HepG2 (cell line): ENCODE data around the gene TMEM269. TPM values are rescaled to one million over a fixed set of nuclear protein-coding genes. Genes with fewer than 3 reads are reported as not detected.
A peak's percentile ranks its signal among the peaks of the same experiment; 100 is the strongest.

Source experiments
- SP4 ChIP-seq: sonication (generic); formaldehyde crosslinking; IDR thresholded peaks from 2 replicates; pipeline ENCODE4 v1.8.1; 2023; ENCODE audit warnings: mild to moderate bottlenecking, missing genetic modification reagents
- ZNF550 ChIP-seq: sonication (generic); formaldehyde crosslinking; IDR thresholded peaks from 2 replicates; pipeline ENCODE4 v1.4.0; 2020; ENCODE audit warnings: mild to moderate bottlenecking, missing genetic modification reagents, borderline replicate concordance
- ZNF598 ChIP-seq: sonication (generic); formaldehyde crosslinking; IDR thresholded peaks from 2 replicates; pipeline ENCODE4 v1.5.1; 2020; ENCODE audit warnings: mild to moderate bottlenecking, missing genetic modification reagents, borderline replicate concordance
- polyA plus RNA-seq, 8 experiments: library from polyadenylated mRNA; depleted of rRNA in 3 of 8; stranded (reverse) in 7 of 8; unstranded in 1 of 8; fragments of >200 nt; fragmentation: Illumina TruSeq in 4 of 8; extraction: Trizol in 4 of 8; gene quantifications; 2 replicates each; pipeline versions ENCODE4 v1.2.1 to v1.2.3, GENCODE V29; 2011 to 2016; ENCODE audit warnings: low read depth in 4 of 8, missing spikeins in 1 of 8, mixed read lengths in 1 of 8; ENCODE audit not compliant: insufficient read depth in 1 of 8
- total RNA-seq, 5 experiments: library from RNA; depleted of rRNA; stranded (reverse); fragments of >200 nt; fragmentation: Illumina TruSeq; extraction: Trizol; gene quantifications; 2 replicates each; pipeline ENCODE4 v1.2.3, GENCODE V29; 2016; ENCODE audit warnings: low read depth in 1 of 5
- TF ChIP-seq, protein P1 (sequence below): sonication (generic); formaldehyde crosslinking; IDR thresholded peaks from 2 replicates; pipeline ENCODE4 v1.5.0; 2020; ENCODE audit warnings: mild to moderate bottlenecking, missing genetic modification reagents, borderline replicate concordance
- TF ChIP-seq, protein P2 (sequence below): sonication (generic); formaldehyde crosslinking; conservative IDR thresholded peaks from 2 replicates; pipeline ENCODE4 v1.8.0; 2022; ENCODE audit warnings: missing genetic modification reagents
- TF ChIP-seq, protein P3 (sequence below): sonication (generic); formaldehyde crosslinking; IDR thresholded peaks from 2 replicates; pipeline ENCODE4 v1.5.1; 2020; ENCODE audit warnings: missing genetic modification reagents, mild to moderate bottlenecking, borderline replicate concordance
- TF ChIP-seq, protein P4 (sequence below): sonication (generic); formaldehyde crosslinking; conservative IDR thresholded peaks from 2 replicates; pipeline ENCODE4 v1.4.0; 2020; ENCODE audit warnings: mild to moderate bottlenecking, missing genetic modification reagents, moderate library complexity
- TF ChIP-seq, protein P5 (sequence below): sonication (generic); formaldehyde crosslinking; IDR thresholded peaks from 2 replicates; pipeline ENCODE4 v1.4.0; 2020; ENCODE audit warnings: missing genetic modification reagents

TMEM269 gene
- total and polyA plus RNA-seq, 2 of the 13 experiments (the other 11 are each of a cell fraction or from before 2014, with no cell fraction given) = 0.15 to 0.21 TPM

DNA sequence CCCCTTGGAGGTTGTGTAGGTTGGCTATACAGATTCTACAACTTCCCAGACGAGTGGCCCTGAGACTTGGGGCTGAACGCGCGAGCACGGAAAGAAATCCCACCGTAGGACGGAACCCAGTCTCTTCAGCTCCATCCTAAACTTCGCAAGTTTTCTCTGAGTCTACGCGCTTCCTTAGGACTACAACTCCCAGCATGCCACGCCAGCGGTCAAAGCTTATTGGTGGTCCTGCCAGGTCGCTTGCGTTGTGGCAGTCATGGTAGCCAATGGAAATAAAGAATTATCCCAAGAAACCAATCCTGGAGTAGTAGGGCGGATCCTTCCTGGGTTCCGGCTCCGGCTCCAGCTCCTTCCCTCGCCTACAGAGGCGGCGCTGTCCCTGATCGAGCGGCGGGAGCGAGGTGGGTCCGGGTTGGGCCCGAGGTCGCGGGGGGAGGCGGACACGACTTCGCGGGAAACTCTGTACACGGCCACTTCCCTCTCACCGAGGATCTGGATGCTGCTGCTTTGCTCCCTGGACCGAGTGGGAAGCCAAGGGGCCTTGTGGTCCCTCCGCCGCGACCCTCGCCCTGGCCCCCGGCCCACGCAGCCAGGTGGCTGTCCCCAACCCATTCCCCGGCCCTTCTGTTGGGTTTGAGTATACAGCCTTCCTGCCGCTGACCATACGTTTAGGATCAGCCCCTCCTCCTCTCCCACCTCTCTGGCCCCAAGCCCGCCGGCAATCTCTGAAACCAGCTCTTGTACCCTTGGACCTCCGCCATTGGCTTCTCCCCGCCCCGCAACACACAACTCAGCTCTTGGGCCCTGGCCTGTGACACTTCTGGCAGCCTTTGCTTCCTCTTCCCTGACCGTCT lies 61.7 kb downstream of the TMEM269 start, which contains the start of gene ZNF691 (continued):
- TF ChIP-seq, protein P1, sequence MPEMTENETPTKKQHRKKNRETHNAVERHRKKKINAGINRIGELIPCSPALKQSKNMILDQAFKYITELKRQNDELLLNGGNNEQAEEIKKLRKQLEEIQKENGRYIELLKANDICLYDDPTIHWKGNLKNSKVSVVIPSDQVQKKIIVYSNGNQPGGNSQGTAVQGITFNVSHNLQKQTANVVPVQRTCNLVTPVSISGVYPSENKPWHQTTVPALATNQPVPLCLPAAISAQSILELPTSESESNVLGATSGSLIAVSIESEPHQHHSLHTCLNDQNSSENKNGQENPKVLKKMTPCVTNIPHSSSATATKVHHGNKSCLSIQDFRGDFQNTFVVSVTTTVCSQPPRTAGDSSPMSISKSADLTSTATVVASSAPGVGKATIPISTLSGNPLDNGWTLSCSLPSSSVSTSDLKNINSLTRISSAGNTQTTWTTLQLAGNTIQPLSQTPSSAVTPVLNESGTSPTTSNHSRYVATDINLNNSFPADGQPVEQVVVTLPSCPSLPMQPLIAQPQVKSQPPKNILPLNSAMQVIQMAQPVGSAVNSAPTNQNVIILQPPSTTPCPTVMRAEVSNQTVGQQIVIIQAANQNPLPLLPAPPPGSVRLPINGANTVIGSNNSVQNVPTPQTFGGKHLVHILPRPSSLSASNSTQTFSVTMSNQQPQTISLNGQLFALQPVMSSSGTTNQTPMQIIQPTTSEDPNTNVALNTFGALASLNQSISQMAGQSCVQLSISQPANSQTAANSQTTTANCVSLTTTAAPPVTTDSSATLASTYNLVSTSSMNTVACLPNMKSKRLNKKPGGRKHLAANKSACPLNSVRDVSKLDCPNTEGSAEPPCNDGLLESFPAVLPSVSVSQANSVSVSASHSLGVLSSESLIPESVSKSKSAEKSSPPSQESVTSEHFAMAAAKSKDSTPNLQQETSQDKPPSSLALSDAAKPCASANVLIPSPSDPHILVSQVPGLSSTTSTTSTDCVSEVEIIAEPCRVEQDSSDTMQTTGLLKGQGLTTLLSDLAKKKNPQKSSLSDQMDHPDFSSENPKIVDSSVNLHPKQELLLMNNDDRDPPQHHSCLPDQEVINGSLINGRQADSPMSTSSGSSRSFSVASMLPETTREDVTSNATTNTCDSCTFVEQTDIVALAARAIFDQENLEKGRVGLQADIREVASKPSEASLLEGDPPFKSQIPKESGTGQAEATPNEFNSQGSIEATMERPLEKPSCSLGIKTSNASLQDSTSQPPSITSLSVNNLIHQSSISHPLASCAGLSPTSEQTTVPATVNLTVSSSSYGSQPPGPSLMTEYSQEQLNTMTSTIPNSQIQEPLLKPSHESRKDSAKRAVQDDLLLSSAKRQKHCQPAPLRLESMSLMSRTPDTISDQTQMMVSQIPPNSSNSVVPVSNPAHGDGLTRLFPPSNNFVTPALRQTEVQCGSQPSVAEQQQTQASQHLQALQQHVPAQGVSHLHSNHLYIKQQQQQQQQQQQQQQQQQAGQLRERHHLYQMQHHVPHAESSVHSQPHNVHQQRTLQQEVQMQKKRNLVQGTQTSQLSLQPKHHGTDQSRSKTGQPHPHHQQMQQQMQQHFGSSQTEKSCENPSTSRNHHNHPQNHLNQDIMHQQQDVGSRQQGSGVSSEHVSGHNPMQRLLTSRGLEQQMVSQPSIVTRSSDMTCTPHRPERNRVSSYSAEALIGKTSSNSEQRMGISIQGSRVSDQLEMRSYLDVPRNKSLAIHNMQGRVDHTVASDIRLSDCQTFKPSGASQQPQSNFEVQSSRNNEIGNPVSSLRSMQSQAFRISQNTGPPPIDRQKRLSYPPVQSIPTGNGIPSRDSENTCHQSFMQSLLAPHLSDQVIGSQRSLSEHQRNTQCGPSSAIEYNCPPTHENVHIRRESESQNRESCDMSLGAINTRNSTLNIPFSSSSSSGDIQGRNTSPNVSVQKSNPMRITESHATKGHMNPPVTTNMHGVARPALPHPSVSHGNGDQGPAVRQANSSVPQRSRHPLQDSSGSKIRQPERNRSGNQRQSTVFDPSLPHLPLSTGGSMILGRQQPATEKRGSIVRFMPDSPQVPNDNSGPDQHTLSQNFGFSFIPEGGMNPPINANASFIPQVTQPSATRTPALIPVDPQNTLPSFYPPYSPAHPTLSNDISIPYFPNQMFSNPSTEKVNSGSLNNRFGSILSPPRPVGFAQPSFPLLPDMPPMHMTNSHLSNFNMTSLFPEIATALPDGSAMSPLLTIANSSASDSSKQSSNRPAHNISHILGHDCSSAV = no peak
- TF ChIP-seq, protein P2, sequence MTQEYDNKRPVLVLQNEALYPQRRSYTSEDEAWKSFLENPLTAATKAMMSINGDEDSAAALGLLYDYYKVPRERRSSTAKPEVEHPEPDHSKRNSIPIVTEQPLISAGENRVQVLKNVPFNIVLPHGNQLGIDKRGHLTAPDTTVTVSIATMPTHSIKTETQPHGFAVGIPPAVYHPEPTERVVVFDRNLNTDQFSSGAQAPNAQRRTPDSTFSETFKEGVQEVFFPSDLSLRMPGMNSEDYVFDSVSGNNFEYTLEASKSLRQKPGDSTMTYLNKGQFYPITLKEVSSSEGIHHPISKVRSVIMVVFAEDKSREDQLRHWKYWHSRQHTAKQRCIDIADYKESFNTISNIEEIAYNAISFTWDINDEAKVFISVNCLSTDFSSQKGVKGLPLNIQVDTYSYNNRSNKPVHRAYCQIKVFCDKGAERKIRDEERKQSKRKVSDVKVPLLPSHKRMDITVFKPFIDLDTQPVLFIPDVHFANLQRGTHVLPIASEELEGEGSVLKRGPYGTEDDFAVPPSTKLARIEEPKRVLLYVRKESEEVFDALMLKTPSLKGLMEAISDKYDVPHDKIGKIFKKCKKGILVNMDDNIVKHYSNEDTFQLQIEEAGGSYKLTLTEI (CRISPR knock-in tag) = no peak
- TF ChIP-seq, protein P3, sequence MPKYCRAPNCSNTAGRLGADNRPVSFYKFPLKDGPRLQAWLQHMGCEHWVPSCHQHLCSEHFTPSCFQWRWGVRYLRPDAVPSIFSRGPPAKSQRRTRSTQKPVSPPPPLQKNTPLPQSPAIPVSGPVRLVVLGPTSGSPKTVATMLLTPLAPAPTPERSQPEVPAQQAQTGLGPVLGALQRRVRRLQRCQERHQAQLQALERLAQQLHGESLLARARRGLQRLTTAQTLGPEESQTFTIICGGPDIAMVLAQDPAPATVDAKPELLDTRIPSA = peak; percentile 90; the same call in 1 of the 2 replicates
- TF ChIP-seq, protein P4, sequence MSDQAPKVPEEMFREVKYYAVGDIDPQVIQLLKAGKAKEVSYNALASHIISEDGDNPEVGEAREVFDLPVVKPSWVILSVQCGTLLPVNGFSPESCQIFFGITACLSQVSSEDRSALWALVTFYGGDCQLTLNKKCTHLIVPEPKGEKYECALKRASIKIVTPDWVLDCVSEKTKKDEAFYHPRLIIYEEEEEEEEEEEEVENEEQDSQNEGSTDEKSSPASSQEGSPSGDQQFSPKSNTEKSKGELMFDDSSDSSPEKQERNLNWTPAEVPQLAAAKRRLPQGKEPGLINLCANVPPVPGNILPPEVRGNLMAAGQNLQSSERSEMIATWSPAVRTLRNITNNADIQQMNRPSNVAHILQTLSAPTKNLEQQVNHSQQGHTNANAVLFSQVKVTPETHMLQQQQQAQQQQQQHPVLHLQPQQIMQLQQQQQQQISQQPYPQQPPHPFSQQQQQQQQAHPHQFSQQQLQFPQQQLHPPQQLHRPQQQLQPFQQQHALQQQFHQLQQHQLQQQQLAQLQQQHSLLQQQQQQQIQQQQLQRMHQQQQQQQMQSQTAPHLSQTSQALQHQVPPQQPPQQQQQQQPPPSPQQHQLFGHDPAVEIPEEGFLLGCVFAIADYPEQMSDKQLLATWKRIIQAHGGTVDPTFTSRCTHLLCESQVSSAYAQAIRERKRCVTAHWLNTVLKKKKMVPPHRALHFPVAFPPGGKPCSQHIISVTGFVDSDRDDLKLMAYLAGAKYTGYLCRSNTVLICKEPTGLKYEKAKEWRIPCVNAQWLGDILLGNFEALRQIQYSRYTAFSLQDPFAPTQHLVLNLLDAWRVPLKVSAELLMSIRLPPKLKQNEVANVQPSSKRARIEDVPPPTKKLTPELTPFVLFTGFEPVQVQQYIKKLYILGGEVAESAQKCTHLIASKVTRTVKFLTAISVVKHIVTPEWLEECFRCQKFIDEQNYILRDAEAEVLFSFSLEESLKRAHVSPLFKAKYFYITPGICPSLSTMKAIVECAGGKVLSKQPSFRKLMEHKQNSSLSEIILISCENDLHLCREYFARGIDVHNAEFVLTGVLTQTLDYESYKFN (CRISPR knock-in tag) = no peak; the same call in 1 of the 2 replicates
- TF ChIP-seq ZNF598 (CRISPR knock-in tag) = no peak; the same call in 1 of the 2 replicates
- TF ChIP-seq ZNF550 (CRISPR knock-in tag) = no peak
- 0 out of 2 replicates have a peak, but pooled peaks have one; percentile 30 for TF ChIP-seq SP4 (CRISPR knock-in tag)
- TF ChIP-seq, protein P5, sequence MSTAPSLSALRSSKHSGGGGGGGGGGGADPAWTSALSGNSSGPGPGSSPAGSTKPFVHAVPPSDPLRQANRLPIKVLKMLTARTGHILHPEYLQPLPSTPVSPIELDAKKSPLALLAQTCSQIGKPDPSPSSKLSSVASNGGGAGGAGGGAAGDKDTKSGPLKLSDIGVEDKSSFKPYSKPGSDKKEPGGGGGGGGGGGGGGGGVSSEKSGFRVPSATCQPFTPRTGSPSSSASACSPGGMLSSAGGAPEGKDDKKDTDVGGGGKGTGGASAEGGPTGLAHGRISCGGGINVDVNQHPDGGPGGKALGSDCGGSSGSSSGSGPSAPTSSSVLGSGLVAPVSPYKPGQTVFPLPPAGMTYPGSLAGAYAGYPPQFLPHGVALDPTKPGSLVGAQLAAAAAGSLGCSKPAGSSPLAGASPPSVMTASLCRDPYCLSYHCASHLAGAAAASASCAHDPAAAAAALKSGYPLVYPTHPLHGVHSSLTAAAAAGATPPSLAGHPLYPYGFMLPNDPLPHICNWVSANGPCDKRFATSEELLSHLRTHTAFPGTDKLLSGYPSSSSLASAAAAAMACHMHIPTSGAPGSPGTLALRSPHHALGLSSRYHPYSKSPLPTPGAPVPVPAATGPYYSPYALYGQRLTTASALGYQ (CRISPR knock-in tag) = no peak
